ENCODE results near the gene PPP5C.
"Not testable (repeated sequence)": the region's sequence is repeated elsewhere in the genome, so short reads cannot be mapped to it uniquely, and the experiment has no call there.

The PPP5C gene

GRCh38 chr19:46367426-46367825 lies 20.5 kb downstream of the PPP5C start:
- no peak for DNase-seq

DNA sequence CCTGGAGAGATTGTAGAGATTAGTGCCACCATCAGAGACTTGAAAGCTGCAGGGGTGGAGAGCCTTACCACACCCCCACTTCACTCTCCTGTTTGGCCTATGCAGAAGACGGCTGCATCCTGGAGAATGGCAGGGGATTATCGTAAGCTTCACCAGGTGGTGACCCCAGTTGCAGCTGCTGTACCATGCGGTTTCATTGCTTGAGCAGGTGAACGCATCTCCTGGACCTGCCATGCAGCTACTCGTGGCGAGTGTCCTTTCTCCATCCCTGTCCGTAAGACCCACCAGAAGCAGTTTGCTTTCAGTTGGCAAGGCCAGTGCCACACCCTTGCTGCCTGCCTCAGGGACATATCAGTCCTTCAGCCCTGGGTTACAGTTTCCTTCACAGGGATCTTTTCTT lies 21.2 kb downstream of the PPP5C start:
- DNase-seq, result no peak

GRCh38 chr19:46369817-46370216 lies 22.9 kb downstream of the PPP5C start:
- DNase-seq, result peak in 1 of 2 experiments; percentile 35

GRCh38 chr19:46371371-46371901 lies 24.5 kb downstream of the PPP5C start:
- no peak for DNase-seq

DNA sequence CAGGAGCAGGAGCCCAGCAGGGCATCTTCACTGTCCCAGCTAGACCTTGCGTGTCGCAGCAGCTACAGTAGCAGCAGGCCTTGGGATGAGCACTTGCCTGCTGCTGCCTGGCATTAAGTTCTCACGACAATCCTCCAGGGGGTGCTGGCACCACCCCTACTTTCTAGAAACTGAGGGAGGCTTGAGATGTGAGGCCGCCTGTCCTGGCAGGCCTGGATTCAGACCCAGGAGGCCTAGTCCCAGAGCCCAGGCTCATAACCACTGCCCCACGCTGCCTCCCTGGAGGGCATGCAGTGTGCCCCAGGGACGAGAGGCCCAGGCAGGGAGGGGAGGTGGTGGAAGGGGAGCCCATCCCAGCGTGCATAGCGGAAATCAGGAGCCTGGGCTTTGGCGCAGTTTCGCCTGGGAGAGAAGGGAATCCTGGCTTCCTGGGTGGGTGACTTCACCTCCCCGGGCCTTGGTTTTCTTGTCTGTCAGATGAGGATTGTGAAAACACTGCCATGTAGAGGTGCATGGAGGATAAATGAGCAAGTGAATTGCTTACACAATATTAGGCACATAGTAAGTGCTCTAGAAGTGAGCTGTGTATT lies 26.1 kb downstream of the PPP5C start:
- no peak for DNase-seq

DNA sequence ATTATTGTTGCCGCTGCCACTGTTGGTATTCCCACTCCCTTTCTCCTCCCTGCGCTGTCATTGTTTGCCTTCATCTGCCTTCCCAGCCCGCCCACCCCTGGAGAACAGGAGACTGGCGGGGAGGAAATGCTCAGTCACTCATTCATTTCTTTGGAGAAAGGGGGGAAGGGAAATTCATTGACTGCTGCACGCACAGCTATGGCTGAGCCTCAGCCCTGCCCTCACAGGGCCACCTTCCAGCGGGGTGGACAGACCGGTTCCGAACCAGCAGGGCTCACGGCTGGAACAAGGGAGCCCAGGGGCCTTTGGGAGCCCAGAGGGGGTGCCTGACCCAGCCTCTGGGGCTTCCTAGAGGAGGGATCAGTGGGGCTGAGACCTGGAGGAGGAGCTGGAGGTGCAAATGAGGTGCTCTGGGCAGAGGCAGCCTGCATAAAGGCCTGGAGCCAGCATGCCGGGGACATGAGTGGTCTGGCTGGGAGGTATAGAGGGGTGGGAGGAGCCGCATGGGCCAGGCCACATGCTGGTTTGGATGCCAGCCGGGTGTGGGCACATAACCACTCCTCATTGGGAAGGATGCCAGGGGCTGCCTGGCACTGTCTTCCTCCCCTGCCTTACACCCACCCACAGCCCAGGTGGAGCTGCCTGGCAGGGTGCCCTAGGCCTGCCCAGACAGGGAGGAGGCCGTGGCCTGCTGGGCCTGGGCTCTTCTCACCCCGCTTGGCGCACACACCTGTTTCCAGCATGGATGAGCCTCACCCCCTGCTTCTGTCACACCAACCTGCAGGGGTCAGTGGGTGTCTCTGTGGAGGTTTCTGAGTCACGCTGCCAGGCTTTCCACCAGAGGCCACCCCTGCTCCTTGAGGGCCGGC lies 26.8 kb downstream of the PPP5C start:
- no peak for DNase-seq

GRCh38 chr19:46374536-46375475 lies 27.9 kb downstream of the PPP5C start:
- no peak for DNase-seq

GRCh38 chr19:46375476-46376067 lies 28.7 kb downstream of the PPP5C start:
- not testable (repeated sequence) for DNase-seq

GRCh38 chr19:46376241-46377153 lies 29.6 kb downstream of the PPP5C start:
- DNase-seq, result no peak

DNA sequence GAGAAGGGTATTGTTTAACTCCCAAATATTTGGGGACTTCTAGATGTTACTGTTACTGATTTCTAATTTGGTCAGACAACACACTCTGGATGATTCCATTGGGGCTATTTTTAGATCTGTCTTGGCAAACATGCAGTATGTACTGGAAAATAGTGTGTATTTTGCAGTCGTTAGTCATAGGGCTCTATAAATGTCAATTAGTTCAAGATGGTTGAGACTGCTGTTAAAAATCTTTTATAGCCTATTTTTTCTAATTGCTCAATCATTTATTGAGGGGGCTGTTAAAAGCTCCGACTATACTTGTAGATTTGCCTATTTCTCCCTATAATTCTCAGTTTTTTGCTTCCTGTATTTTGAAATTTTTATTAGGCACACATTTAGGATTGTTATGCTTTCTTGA lies 31.4 kb downstream of the PPP5C start:
- DNase-seq, result no peak

DNA sequence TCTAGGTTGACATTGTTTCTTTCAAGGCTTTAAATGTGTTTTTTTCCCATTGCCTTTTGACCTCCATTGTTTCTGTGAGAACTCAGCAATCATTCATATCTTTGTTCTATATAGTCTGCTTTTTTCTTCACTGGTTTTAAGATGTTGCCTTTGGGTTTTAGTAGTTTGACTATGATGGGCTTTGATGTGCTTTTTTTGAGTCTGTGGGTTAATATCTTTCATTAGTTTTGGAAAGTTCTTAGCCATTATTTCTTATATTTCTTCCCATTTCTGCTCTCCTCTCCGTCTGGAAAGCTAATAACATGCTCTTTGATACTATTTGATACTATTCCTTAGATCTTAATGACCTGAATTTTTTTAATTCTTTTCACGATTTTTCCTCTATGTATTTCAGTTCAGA lies 33.8 kb downstream of the PPP5C start:
- no peak for DNase-seq

- DNase-seq, result no peak
Observed at GRCh38 chr19:46381346-46381745, 34.5 kb downstream of the PPP5C start.

DNA sequence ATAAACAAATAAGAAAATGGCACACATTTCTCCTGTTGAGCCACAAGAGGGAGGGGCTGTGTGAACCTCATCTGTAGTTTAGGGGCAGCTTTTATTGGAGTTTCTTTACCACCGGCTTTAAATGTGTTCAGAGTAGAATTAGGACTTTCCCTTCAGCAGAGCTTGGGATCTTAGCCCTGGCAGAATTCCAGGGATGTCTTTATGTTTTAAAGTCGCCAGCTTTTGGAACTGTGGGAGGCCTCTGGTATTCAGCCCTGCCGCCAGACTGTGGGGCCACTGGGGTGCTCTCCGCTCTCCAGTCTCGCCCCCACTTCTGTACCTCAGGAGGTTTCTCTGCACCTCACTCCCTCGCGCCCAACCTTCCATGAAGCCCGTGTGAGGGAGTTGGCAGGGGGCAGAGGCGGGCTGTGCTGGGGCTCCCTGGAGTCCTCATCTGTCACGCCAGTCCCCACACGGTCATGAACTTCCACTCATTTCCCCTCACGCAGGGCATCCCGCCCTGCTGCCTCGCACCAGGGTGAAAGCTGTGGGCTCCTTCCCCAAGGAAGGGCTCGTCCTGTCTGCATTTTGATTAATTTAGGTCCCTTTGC lies 35.0 kb downstream of the PPP5C start:
- no peak for DNase-seq

GRCh38 chr19:46383171-46383815 lies 36.4 kb downstream of the PPP5C start:
- no peak for DNase-seq

GRCh38 chr19:46383846-46384245 lies 37.0 kb downstream of the PPP5C start:
- no peak for DNase-seq

GRCh38 chr19:46384396-46384795 lies 37.5 kb downstream of the PPP5C start:
- no peak for DNase-seq

DNA sequence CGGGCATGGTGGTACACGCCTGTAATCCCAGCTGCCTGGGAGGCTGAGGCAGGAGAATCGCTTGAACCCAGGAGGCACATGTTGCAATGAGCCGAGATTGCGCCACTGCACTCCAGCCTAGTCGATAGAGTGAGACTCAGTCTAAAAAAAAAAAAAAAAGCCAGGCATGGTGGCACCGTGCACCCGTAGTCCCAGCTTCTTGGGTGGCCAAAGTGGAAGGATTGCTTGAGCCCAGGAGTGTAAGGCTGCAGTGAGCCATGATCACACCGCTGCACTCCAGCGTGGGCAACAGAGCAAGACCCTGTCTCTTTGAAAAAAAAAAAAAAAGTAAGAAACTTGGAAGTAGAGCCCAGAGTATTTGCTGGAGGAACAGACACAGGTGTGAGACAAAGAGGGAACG lies 38.7 kb downstream of the PPP5C start:
- DNase-seq, result no peak

GRCh38 chr19:46386151-46386550 lies 39.3 kb downstream of the PPP5C start:
- no peak for DNase-seq

- DNase-seq, result no peak
Observed at GRCh38 chr19:46386996-46387712, 40.3 kb downstream of the PPP5C start.

GRCh38 chr19:46387713-46388130 lies 40.8 kb downstream of the PPP5C start:
- DNase-seq, result no peak

Measured in activated T-cell treated with anti-CD3 and anti-CD28 coated beads, Interleukin-2, amount 50 U/mL, for 48 hours (primary cell).